Lower lobe of right lung (tissue), 2 donors: ENCODE data around the gene GALNT2. TPM values are rescaled to one million over a fixed set of nuclear protein-coding genes. Genes with fewer than 3 reads are reported as not detected.

ENCODE experiments used
- ATAC-seq, 2 donors: fragments of 200-7000 bp; cut with Tn5 transposase; one replicate each; pipeline ENCODE4 v1.9.1; 2020 to 2022; ENCODE audit warnings: mild to moderate bottlenecking in 2 of 2, moderate library complexity in 2 of 2
- DNase-seq: peaks from one replicate; pipeline ENCODE4 v3.0.0-alpha.2; 2020
- H3K27ac ChIP-seq: fragments of 200-600 bp; one replicate; pipeline ENCODE4 v1.8.0; 2022
- H3K27me3 ChIP-seq: fragments of 200-600 bp; one replicate; pipeline ENCODE4 v1.8.0; 2022; ENCODE audit warnings: low read depth
- H3K36me3 ChIP-seq: fragments of 200-600 bp; one replicate; pipeline ENCODE4 v1.8.0; 2022; ENCODE audit warnings: mild to moderate bottlenecking
- H3K4me1 ChIP-seq: fragments of 200-600 bp; one replicate; pipeline ENCODE4 v1.8.0; 2022
- H3K4me3 ChIP-seq: fragments of 200-600 bp; one replicate; pipeline ENCODE4 v1.8.0; 2022; ENCODE audit warnings: mild to moderate bottlenecking
- H3K9me3 ChIP-seq: fragments of 200-600 bp; one replicate; pipeline ENCODE4 v1.8.0; 2022
- CTCF ChIP-seq: fragments of 200-600 bp; IDR thresholded peaks from one replicate; pipeline ENCODE4 v1.8.0; 2022; ENCODE audit warnings: antibody characterized with exemption, mild to moderate bottlenecking
- intact Hi-C: fragments of 100-400 bp; cut with DNase I; formaldehyde crosslinking; loops from one replicate; pipeline ENCODE4 v1.11.0; 2022
- total RNA-seq: library from RNA; stranded (reverse); fragmentation: NEBNext Ultra II Directional; extraction: Animal tissue kit (Norgen Biotek cat#: 25700); gene quantifications from one replicate; pipeline ENCODE4 v1.2.1, GENCODE V29; 2021
- donor health status: DM: no; HTN: yes; CAD: no; lungs with severe emphysema.

GALNT2 gene
- total RNA-seq, 1 donor from 2014 or later, result 48.0 TPM

DNA sequence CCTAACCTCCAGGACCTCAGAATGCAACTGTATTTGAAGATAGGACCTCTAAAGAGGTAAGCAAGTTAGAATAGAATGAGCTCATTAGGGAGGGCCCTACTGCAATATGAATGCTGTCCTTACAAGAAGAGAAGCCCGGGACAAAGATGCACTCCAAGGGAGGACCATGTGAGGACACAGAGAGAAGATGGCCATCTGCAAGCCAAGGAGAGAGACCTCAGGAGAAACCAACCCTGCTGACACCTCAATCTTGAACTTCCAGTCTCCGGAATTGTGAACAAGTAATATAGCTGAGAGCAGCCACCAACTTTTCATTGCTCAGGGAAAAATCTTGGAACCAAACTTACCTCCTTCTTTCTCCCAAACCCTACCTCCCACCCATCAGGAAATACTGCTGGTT is 15.0 kb upstream of the GALNT2 start:
- intact Hi-C loops, result no loop called here
- no peak overlapping the region for H3K4me3 ChIP-seq
- H3K36me3 ChIP-seq, result no peaks in the 10 kb centered on the region
- H3K9me3 ChIP-seq, result no peaks in the 10 kb centered on the region
- no peaks in the 10 kb centered on the region for H3K27me3 ChIP-seq
- ATAC-seq, result no peak
- no peak for DNase-seq
- H3K4me1 ChIP-seq, result no peaks in the 10 kb centered on the region
- no peak overlapping the region for H3K27ac ChIP-seq
- no peak for TF ChIP-seq CTCF

GRCh38 chr1:230052665-230053064 is 14.4 kb upstream of the GALNT2 start:
- Histone ChIP-seq H3K4me1 (no peaks in the 10 kb centered on the region), H3K27ac (no peak overlapping the region), H3K9me3 (no peaks in the 10 kb centered on the region), H3K4me3 (no peak overlapping the region), H3K36me3 (no peaks in the 10 kb centered on the region), H3K27me3 (no peaks in the 10 kb centered on the region)
- no peak for TF ChIP-seq CTCF
- ATAC-seq (no peak), DNase-seq (no peak)
- intact Hi-C loops, result no loop called here

GRCh38 chr1:230054092-230054749 is 12.8 kb upstream of the GALNT2 start:
- H3K36me3 ChIP-seq, result no peaks in the 10 kb centered on the region
- no peaks in the 10 kb centered on the region for H3K27me3 ChIP-seq
- intact Hi-C loops, result no loop called here
- H3K4me3 ChIP-seq, result no peak overlapping the region
- ATAC-seq, result no peak
- H3K4me1 ChIP-seq, result no peaks in the 10 kb centered on the region
- TF ChIP-seq CTCF, result no peak
- H3K27ac ChIP-seq, result no peak overlapping the region
- no peaks in the 10 kb centered on the region for H3K9me3 ChIP-seq
- no peak for DNase-seq

GRCh38 chr1:230056098-230056497 is 10.9 kb upstream of the GALNT2 start:
- DNase-seq (no peak), ATAC-seq (no peak)
- Histone ChIP-seq H3K36me3 (no peaks in the 10 kb centered on the region), H3K27ac (no peak overlapping the region), H3K27me3 (no peaks in the 10 kb centered on the region), H3K4me3 (no peak overlapping the region), H3K9me3 (no peaks in the 10 kb centered on the region), H3K4me1 (no peaks in the 10 kb centered on the region)
- TF ChIP-seq CTCF, result no peak
- intact Hi-C loops, result no loop called here

- Histone ChIP-seq H3K36me3 (no peaks in the 10 kb centered on the region), H3K27me3 (no peaks in the 10 kb centered on the region), H3K9me3 (no peaks in the 10 kb centered on the region), H3K4me1 (no peaks in the 10 kb centered on the region), H3K27ac (no peak overlapping the region), H3K4me3 (no peak overlapping the region)
- TF ChIP-seq CTCF, result no peak
- DNase-seq (no peak), ATAC-seq (no peak)
- intact Hi-C loops, result no loop called here
Measured at GRCh38 chr1:230057100-230057499, 9.9 kb upstream of the GALNT2 start.
